WTC11 (cell line): ENCODE data around the gene NT5C1A. TPM values are rescaled to one million over a fixed set of nuclear protein-coding genes. Genes with fewer than 3 reads are reported as not detected.

ENCODE experiments used
- ATAC-seq: fragments of 200-7000 bp; cut with Tn5 transposase; 2 replicates; pipeline ENCODE4 v1.10.0; 2021; ENCODE audit warnings: mild to moderate bottlenecking, moderate library complexity
- CTCF ChIA-PET: fragments of 300-600 bp; sonication (Branson Sonifier 250); formaldehyde crosslinking; loops from one replicate; lab custom pipeline; 2021; ENCODE audit warnings: antibody characterized with exemption; lab: Charles Lee
- POLR2A ChIA-PET: fragments of 350-600 bp; sonication (Branson Sonifier 250); formaldehyde crosslinking; loops from one replicate; lab custom pipeline; 2021; ENCODE audit warnings: antibody characterized with exemption; lab: Charles Lee
- DNase-seq: peaks from one replicate; pipeline ENCODE4 v3.0.0; 2021; ENCODE audit warnings: low spot score
- H3K27ac Mint-ChIP-seq: 2 replicates; pipeline ENCODE4 v1.8.0; 2021; ENCODE audit warnings: mixed read lengths
- H3K27me3 Mint-ChIP-seq: 2 replicates; pipeline ENCODE4 v1.8.0; 2021; ENCODE audit warnings: low read depth, mild to moderate bottlenecking, moderate library complexity, mixed read lengths
- H3K36me3 Mint-ChIP-seq: 2 replicates; pipeline ENCODE4 v1.8.0; 2021; ENCODE audit warnings: mixed read lengths
- H3K4me1 Mint-ChIP-seq: 2 replicates; pipeline ENCODE4 v1.8.0; 2022; ENCODE audit warnings: mixed read lengths
- H3K4me3 Mint-ChIP-seq: 2 replicates; pipeline ENCODE4 v1.8.0; 2021; ENCODE audit warnings: mild to moderate bottlenecking, moderate library complexity, mixed read lengths
- H3K9me3 Mint-ChIP-seq: 2 replicates; pipeline ENCODE4 v1.8.0; 2021; ENCODE audit warnings: mixed read lengths
- ARID4B ChIP-seq: sonication (generic); formaldehyde crosslinking; IDR thresholded peaks from 2 replicates; pipeline ENCODE4 v1.8.0; 2023; ENCODE audit warnings: missing genetic modification reagents, mild to moderate bottlenecking, borderline replicate concordance
- ATF6 ChIP-seq: sonication (generic); formaldehyde crosslinking; IDR thresholded peaks from 2 replicates; pipeline ENCODE4 v1.8.1; 2023; ENCODE audit warnings: mild to moderate bottlenecking, missing genetic modification reagents
- CTCF ChIP-seq: fragments of 200-600 bp; IDR thresholded peaks from 2 replicates; pipeline ENCODE4 v1.8.0; 2022; ENCODE audit warnings: antibody characterized with exemption
- E2F4 ChIP-seq: sonication (generic); formaldehyde crosslinking; IDR thresholded peaks from 2 replicates; pipeline ENCODE4 v1.8.1; 2022; ENCODE audit warnings: low read depth, mild to moderate bottlenecking, moderate library complexity, missing genetic modification reagents, borderline replicate concordance
- E2F5 ChIP-seq: sonication (generic); formaldehyde crosslinking; IDR thresholded peaks from 2 replicates; pipeline ENCODE4 v1.8.1; 2022; ENCODE audit warnings: mild to moderate bottlenecking, moderate library complexity, missing genetic modification reagents
- EMX1 ChIP-seq: fragments of 250-450 bp; sonication (Bioruptor Pico); IDR thresholded peaks from 2 replicates; pipeline ENCODE4 v1.8.0; 2021; ENCODE audit warnings: mild to moderate bottlenecking
- FOXK1 ChIP-seq: sonication (generic); formaldehyde crosslinking; IDR thresholded peaks from 2 replicates; pipeline ENCODE4 v1.8.0; 2022; ENCODE audit warnings: mild to moderate bottlenecking, moderate library complexity, missing genetic modification reagents
- FOXP1 ChIP-seq: sonication (generic); formaldehyde crosslinking; IDR thresholded peaks from 2 replicates; pipeline ENCODE4 v1.8.0; 2022; ENCODE audit warnings: missing genetic modification reagents, mild to moderate bottlenecking, moderate library complexity, borderline replicate concordance
- HMGA2 ChIP-seq: fragments of 250-450 bp; sonication (Bioruptor Pico); IDR thresholded peaks from 2 replicates; pipeline ENCODE4 v1.4.0; 2021; ENCODE audit warnings: mild to moderate bottlenecking, moderate library complexity
- HMGXB4 ChIP-seq: sonication (generic); formaldehyde crosslinking; IDR thresholded peaks from 2 replicates; pipeline ENCODE4 v1.8.1; 2023; ENCODE audit warnings: mild to moderate bottlenecking, moderate library complexity, missing genetic modification reagents
- IRF2 ChIP-seq: sonication (generic); formaldehyde crosslinking; IDR thresholded peaks from 2 replicates; pipeline ENCODE4 v1.8.0; 2022; ENCODE audit warnings: low read depth, missing genetic modification reagents, borderline replicate concordance
- USF2 ChIP-seq: sonication (generic); formaldehyde crosslinking; IDR thresholded peaks from 2 replicates; pipeline ENCODE4 v1.8.1; 2023; ENCODE audit warnings: mild to moderate bottlenecking, missing genetic modification reagents, moderate library complexity
- ZNF219 ChIP-seq: sonication (generic); formaldehyde crosslinking; IDR thresholded peaks from 2 replicates; pipeline ENCODE4 v1.8.0; 2023; ENCODE audit warnings: missing genetic modification reagents, mild to moderate bottlenecking, borderline replicate concordance
- total RNA-seq: library from RNA; stranded (reverse); gene quantifications from 3 replicates; pipeline ENCODE4 v1.2.3, GENCODE V29; 2021

Gene NT5C1A
- total RNA-seq, 1 experiment from 2014 or later: not detected

- Mint-ChIP-seq H3K36me3 (no peaks in the 10 kb centered on the region), H3K27me3 (peaks cover 55% of the 10 kb centered on the region), H3K4me1 (no peaks in the 10 kb centered on the region), H3K4me3 (no peak overlapping the region), H3K9me3 (peaks cover 3% of the 10 kb centered on the region), H3K27ac (no peak overlapping the region)
- DNase-seq (no peak), ATAC-seq (peak; percentile 47; the same call in 1 of the 2 replicates)
- CTCF ChIA-PET: interaction anchor here (2.1 kb wide), 1 partner anchor 15 kb away, joined by 5 read pairs; no protein-coding TSS in a partner anchor
- TF ChIP-seq ARID4B (CRISPR knock-in tag): no peak
- no peak for TF ChIP-seq FOXK1 (CRISPR knock-in tag)
- TF ChIP-seq CTCF: no peak
- POLR2A ChIA-PET: no interaction called here
These were observed 46.2 kb downstream of the NT5C1A start for GRCh38 chr1:39625462-39626273.

- H3K4me3 Mint-ChIP-seq: no peak overlapping the region
- H3K4me1 Mint-ChIP-seq: no peaks in the 10 kb centered on the region
- H3K27ac Mint-ChIP-seq: no peak overlapping the region
- ChIA-PET POLR2A (no interaction called here), CTCF (interaction anchor here (1.1 to 2.1 kb wide), 3 partner anchors 14 to 33 kb away, joined by 3 to 5 read pairs (median 3); no protein-coding TSS in a partner anchor)
- no peak for ATAC-seq
- H3K27me3 Mint-ChIP-seq: peaks cover 51% of the 10 kb centered on the region
- H3K36me3 Mint-ChIP-seq: no peaks in the 10 kb centered on the region
- no peak for DNase-seq
- TF ChIP-seq FOXP1 (CRISPR knock-in tag) (no peak), HMGA2 (no peak), E2F5 (no peak), ATF6 (CRISPR knock-in tag) (no peak)
- peaks cover 5% of the 10 kb centered on the region for H3K9me3 Mint-ChIP-seq
These were observed 46.9 kb downstream of the NT5C1A start for GRCh38 chr1:39625009-39625408.

GRCh38 chr1:39623053-39623452 is 48.9 kb downstream of the NT5C1A start:
- Mint-ChIP-seq H3K27ac (no peak overlapping the region), H3K27me3 (peaks cover 52% of the 10 kb centered on the region), H3K9me3 (peaks cover 5% of the 10 kb centered on the region), H3K4me3 (no peak overlapping the region), H3K4me1 (no peaks in the 10 kb centered on the region), H3K36me3 (no peaks in the 10 kb centered on the region)
- no peak for DNase-seq
- CTCF ChIA-PET: interaction anchor here (0.8 to 2.6 kb wide), 3 partner anchors 13 to 35 kb away, joined by 3 to 11 read pairs (median 6); no protein-coding TSS in a partner anchor
- POLR2A ChIA-PET: no interaction called here
- ATAC-seq: no peak
- TF ChIP-seq ZNF219 (CRISPR knock-in tag) (no peak), EMX1 (CRISPR knock-in tag) (no peak), HMGXB4 (CRISPR knock-in tag) (no peak), USF2 (no peak), IRF2 (no peak), E2F4 (no peak), ATF6 (CRISPR knock-in tag) (no peak)
